NCI-H2107 (cell line): ENCODE data around the gene GOLGA8N.
"Not testable (repeated sequence)": the region's sequence is repeated elsewhere in the genome, so short reads cannot be mapped to it uniquely, and the experiment has no call there.

Experiments used
- DNase-seq: peaks from one replicate; lab custom pipeline; 2025; lab: John Stamatoyannopoulos, UW

The GOLGA8N gene

GRCh38 chr15:32593151-32593550 is at the start of gene GOLGA8N:
GOLGA8N (plus strand) TSS chr15:32593456.
- DNase-seq: not testable (repeated sequence)

- DNase-seq: not testable (repeated sequence)
Observed at GRCh38 chr15:32543456-32543855, 49.8 kb upstream of the GOLGA8N start.

GRCh38 chr15:32545129-32545528 is 48.1 kb upstream of the GOLGA8N start:
- DNase-seq: not testable (repeated sequence)

GRCh38 chr15:32554587-32554986 is 38.7 kb upstream of the GOLGA8N start:
- DNase-seq: not testable (repeated sequence)

GRCh38 chr15:32562198-32562597 is 31.1 kb upstream of the GOLGA8N start:
- DNase-seq: not testable (repeated sequence)

GRCh38 chr15:32568988-32569387 is 24.3 kb upstream of the GOLGA8N start:
- DNase-seq: not testable (repeated sequence)

- DNase-seq: not testable (repeated sequence)
Observed at GRCh38 chr15:32578482-32578881, 14.8 kb upstream of the GOLGA8N start.

- not testable (repeated sequence) for DNase-seq
Observed at GRCh38 chr15:32585844-32586243, 7.4 kb upstream of the GOLGA8N start.

- DNase-seq: not testable (repeated sequence)
Observed at GRCh38 chr15:32609518-32609917, 16.3 kb downstream of the GOLGA8N start.

- DNase-seq: not testable (repeated sequence)
Observed at GRCh38 chr15:32610719-32611118, 17.5 kb downstream of the GOLGA8N start.

GRCh38 chr15:32614712-32615050 is 21.4 kb downstream of the GOLGA8N start:
- not testable (repeated sequence) for DNase-seq

GRCh38 chr15:32615051-32615870 is 22.0 kb downstream of the GOLGA8N start, which contains the start of gene ARHGAP11A:
ARHGAP11A (plus strand) TSS chr15:32615504; CDS start chr15:32616212, 708 bp downstream.
- not testable (repeated sequence) for DNase-seq

GRCh38 chr15:32615871-32616426 is 22.7 kb downstream of the GOLGA8N start:
- not testable (repeated sequence) for DNase-seq

- DNase-seq: no peak
Observed at GRCh38 chr15:32636410-32636809, 43.2 kb downstream of the GOLGA8N start.

GRCh38 chr15:32636908-32637567 is 43.8 kb downstream of the GOLGA8N start:
- DNase-seq: no peak

GRCh38 chr15:32637704-32638103 is 44.4 kb downstream of the GOLGA8N start:
- DNase-seq: no peak

GRCh38 chr15:32641517-32642059 is 48.3 kb downstream of the GOLGA8N start, which contains the start of gene SCG5:
SCG5 (plus strand) TSS chr15:32641710; CDS start chr15:32643593, 1,883 bp downstream.
- DNase-seq: peak; percentile 18

GRCh38 chr15:32642667-32643435 is 49.6 kb downstream of the GOLGA8N start:
- no peak for DNase-seq

GRCh38 chr15:32643907-32644445 is 50.7 kb downstream of the GOLGA8N start:
- no peak for DNase-seq

GRCh38 chr15:32646291-32646690 is 53.0 kb downstream of the GOLGA8N start:
- peak; percentile 8 for DNase-seq

- no peak for DNase-seq
Observed at GRCh38 chr15:32649342-32649741, 56.1 kb downstream of the GOLGA8N start.
